Hepatocyte (in vitro differentiated cells): ENCODE results near the gene BAZ2B.

Experiments
- CTCF ChIP-seq: fragments of 200-600 bp; sonication (generic); IDR thresholded peaks from 2 replicates; pipeline ENCODE4 v1.5.1; 2016; ENCODE audit warnings: antibody characterized with exemption, mild to moderate bottlenecking; ENCODE audit not compliant: poor library complexity
- EZH2 ChIP-seq: fragments of 200-600 bp; sonication (generic); IDR thresholded peaks from 2 replicates; pipeline ENCODE4 v1.6.1; 2016; ENCODE audit warnings: antibody characterized with exemption, mild to moderate bottlenecking, borderline replicate concordance
- EZH2phosphoT487 ChIP-seq: fragments of 200-600 bp; sonication (generic); IDR thresholded peaks from one replicate; pipeline ENCODE4 v1.6.1; 2018; ENCODE audit warnings: antibody characterized with exemption, mild to moderate bottlenecking, low read depth, moderate library complexity; ENCODE audit not compliant: unreplicated experiment, severe bottlenecking

DNA sequence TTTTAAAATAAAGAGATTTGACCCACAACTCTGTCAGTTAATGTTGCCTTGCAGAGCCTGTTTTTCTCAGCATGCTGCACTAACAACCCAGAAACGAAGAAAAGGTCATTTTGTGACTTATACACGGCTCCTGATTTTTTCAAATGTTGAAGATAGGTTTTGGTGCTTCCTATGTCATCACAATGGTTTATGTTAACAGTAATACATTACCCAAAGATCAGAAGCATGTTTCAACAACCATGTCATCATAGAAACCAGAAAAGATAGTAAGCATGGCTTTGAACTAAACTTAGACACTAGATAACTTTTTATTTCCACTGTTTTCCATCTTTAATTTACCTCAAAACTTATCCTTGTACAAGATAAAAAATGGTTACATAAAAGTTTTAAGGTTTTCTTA lies 10.1 kb downstream of the BAZ2B start:
- no peak for TF ChIP-seq CTCF
- no peak for TF ChIP-seq EZH2phosphoT487
- no peak for TF ChIP-seq EZH2
